GM18520 (cell line): Measurements from ENCODE around the gene MUC6.
"Not testable (repeated sequence)": the region's sequence is repeated elsewhere in the genome, so short reads cannot be mapped to it uniquely, and the experiment has no call there.

Experiments
- ATAC-seq: cut with Tn5 transposase; IDR thresholded peaks from one replicate; pipeline ENCODE4 v1.9.1; 2021; ENCODE audit not compliant: unreplicated experiment

Gene MUC6

DNA sequence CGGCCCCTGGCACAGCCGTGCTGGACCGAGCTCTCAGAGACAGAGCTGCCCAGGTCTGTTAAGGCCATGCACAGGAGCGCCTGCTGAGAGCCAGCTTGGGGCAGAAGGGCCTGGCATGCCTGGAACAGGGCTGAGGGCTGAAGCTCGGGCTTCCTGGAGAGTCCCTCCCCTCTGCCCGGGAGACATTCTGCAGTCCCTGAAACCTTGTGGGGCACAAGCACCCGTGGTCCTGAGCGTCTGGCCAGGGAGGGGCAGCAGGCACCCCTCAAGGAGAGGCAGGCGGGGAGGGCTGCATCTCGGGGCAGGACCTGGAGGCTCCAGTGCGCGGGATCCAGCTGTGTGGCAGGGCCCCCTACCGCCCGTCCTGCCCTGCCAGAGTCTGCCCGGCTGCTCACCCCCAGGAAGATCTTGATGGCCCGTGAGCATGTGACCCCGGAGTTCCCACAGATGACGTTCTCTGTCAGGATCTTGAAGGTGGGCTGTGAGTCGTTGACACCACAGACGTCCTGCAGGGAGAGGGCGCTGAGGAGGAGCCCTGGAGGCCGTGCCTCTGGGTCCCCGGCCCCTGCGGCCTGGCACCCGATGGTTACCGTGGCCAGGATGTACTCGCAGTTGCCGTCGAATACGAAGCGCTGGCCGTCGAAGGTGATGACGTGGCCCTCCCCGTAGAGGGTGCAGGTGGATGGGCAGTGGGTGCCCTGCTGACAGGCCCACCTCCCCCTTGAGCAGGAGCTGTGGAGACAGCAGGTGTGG, 10.9 kb downstream of the MUC6 start:
- ATAC-seq = no peak

DNA sequence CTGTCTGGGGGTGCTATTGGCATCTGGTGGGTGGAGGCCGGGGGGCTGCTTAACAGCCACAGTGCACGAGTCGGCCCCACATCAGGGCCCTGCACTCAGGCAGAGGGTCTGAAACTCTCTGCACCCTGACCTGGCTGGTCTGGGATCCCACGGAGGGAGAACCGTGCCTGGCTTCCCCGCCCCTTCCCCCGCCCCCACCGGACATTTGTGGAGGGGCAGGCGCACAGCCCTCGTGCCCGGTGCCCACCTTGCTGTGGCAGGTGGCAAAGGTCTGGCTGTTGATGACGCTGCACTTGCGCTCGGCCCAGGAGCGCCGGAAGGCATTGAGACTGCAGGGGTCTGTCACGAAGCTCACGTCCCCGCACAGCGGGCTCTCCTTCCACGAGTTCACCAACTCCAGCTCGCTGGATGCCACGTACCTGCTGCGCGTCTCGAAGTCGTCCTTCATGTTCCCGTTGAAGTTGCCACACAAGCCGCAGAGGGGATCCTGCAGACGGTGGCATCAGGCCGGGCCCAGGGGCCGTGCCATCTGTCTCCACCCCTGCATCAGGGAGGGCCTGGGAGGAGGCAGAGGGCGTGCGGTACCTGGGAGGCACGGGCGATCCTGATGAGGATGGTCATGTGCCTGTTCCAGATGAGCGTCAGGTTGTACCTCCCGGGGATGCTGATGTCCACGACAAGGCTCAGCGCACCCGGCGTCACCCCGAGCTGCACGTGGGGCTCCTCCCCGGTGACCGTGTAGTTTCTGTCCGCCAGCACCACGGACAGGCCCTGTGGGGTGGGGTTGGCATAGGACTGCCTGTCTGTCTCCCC, 11.7 kb downstream of the MUC6 start:
- no peak for ATAC-seq

DNA sequence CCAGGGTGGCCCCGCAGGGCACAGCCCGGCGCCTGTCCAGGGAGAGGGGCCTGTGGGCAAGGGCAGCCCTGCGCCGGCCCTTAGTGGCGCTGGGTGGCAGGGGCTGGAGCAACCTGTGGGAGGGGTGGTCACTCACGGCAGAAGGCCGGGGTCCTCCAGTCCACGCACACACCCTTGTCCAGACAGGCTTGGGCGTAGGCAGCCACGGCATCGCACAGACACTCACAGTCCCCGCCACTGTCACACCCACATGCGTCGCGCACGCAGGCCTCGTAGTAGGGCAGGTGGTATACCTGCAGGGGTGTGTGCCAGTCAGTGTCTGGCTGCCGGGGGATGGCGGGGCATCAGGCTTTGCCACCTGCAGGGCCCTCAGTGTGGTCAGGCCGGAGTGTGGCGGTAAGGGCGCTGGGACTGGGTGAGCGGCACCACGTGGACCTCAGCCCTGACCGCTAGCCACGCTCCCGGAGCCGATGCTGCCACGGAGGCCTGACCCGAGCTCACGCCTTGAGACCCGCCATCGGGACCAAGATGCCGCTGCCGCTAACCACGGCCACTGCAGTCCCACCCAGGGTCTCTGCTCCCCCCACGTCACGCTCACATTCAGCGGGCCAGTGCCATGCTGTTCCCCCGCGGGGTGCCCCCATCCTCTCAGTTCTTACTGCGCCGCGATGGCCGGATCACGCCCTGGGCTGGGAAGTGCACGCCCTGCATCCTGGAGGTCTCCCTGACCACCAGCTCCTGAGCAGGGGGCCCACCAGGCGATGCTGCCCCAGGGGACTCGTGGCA, 12.5 kb downstream of the MUC6 start:
- no peak for ATAC-seq

DNA sequence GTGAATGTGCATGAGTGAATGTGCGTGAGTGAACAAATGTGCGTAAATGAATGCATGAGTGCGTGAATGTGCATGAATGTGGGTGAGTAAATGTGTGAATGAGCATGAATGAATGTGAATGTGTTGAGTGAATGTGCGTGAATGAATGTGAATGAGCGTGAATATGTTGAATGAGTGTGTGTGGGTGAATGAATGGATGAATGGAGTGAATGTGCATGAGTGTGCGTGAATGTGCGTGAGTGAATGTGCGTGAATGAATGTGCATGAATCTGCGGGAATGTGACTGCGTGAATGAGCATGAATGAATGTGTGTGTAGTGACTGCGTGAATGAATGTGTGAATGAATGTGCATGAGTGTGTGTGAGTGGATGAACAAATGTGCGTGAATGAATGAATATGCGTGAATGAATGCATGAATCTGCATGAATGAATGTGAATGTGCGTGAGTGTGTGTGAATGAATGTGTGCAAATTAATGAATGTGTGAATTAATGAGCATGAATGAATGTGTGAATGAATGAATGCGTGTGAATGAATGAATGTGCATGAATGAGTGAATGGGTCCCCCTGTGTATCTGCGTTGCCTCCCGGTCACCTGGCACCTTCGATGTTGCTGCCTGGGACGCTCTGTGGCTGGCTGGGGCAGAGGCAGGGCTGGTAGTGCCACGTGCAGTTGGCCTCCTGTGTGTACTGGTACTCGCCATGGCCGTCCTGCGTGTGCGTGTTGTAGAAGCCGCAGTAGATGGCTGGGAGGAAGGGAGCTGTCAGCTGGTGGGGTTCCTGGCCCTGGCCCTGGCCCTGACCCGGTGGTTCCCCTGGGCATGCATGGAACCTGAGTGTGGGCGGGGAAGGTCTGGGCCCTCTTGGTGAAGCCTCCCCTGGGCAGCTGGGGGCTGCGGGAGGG, 13.4 kb downstream of the MUC6 start:
- no peak for ATAC-seq

DNA sequence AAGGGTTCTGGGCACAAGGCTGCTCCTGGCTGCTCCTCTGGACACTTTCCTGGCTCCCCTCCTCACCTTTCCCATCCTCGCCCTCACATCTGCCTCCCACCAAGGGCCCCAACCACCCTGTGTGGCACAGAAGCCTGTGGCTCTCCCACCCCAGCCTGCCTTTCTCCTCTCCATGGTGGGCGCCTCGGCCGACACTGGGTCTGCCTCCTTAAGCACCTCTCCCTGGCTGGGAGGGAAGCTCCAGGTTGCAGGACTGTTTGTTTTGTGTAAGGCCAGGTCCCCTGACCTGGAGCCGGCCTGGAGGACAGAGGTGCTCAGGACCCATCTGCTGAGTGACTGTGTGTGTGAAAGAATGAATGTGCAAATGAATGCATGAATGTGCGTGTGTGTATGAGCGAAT, 14.1 kb downstream of the MUC6 start:
- no peak for ATAC-seq

DNA sequence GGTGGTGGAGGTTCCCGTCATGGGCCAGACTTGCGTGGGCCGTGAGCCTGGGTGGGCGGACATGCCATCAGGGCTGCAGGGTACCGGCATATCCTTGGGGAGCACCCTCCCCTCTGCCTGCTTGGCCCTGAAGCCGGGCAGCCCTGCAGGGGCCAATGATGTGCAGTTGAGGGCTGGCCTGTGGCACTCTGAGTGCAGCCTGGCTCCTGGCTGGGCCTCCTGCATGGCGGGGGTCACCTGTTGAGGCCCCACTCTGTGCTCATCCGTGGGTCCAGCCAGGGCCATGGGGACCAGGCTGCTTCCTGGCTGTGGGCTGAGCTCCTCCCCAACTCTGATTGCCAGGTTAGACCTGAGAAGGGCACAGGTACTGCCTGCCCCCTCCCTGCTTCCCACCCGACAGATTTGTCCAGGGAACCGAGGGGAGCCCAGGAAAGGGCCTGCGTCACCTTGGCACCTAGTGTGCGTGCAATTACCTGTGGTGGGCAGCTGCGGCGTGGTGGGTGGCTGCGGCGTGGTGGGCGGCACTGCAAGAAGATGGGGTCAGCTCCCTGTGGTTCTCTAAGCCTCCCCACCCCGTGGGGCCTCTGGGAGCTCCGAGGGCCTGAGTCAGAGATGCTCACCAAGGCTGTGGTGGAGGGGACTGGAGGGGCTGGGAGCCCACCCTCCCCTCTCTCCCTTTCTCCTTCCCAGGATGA, 16.2 kb downstream of the MUC6 start:
- ATAC-seq = no peak

DNA sequence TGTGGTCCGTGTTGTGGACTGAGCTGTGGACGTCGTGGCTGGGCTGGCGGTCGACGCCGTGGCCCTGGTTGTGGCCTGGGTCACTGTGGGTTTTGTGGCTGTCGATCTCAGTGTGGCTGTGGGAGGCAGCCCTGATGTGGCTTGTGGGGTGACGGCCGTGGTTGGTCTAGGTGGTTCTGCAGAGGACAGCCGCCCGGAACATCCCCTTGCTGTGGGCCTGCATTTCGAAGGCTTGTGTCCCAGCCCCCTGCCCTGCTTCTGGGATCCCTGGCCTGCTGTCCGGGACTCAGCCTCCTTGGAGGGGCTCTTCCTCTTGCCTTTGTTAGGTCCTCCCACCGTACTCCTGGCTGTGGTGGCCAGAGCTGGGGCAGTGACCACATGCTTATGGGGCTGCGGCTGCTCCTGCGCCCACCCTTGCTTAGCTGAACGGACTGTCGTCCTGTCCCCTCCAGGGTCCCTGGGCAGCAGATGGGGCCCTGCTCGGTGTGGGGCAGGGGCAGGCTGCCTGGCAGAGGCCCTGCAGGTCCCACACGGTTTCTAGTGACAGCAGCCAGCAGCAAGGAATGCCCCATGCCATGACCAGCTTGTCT, 17.1 kb downstream of the MUC6 start:
- ATAC-seq = no peak

DNA sequence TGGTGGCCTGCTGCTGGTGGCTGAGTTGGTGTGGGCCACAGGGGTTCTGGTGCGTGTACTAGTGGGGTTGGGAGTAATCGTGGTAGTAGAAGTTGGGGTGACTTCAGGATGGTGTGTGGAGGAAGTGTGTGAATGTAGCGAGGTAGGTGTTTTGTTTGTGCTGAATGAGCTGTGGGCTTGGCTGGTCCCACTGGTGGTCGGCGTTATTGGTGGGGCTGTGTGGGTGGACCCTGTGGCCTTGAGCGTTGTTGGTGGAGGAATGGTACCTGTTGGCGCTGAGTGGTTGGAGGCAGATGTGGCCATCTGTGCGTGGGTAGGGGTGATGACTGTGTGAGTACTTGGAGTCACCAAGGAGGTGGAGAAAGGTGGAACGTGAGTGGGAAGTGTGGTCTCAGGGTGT, 18.4 kb downstream of the MUC6 start:
- ATAC-seq = no peak

DNA sequence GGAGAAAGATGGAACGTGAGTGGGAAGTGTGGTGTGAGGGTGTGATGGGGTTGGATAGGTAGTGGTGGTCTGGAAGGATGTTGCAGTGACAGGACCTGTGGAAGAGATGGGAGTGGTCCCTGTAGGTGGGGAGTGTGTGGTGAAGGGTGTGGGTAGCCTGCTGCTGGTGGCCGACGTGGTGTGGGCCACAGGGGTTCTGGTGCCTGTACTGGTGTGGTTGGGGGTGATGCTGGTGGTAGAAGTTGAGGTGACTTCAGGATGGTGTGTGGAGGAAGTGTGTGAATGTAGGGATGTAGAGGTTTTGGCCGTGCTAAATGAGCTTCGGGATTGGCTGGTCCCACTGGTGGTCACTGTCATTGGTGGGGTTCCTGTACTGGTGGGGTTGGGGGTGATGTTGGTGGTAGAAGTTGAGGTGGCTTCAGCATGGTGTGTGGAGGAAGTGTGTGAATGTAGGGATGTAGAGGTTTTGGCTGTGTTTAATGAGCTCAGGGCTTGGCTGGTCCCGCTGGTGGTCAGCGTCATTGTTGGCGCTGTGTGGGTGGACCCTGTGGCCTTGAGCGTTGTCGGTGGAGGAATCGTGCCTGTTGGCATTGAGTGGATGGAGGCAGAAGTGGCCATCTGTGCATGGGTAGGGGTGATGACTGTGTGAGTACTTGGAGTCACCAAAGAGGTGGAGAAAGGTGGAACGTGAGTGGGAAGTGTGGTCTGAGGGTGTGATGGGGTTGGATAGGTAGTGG, 19.1 kb downstream of the MUC6 start:
- no peak for ATAC-seq

DNA sequence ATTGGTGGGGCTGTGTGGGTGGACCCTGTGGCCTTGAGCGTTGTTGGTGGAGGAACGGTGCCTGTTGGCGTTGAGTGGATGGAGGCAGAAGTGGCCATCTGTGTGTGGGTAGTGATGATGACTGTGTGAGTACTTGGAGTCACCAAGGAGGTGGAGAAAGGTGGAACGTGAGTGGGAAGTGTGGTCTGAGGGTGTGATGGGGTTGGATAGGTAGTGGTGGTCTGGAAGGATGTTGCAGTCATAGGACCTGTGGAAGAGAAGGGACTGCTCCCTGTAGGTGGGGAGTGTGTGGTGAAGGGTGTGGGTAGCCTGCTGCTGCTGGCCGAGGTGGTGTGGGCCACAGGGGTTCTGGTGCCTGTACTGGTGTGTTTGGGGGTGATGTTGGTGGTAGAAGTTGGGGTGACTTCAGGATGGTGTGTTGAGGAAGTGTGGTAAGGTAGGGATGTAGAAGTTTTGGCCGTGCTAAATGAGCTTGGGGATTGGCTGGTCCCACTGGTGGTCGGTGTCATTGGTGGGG, 19.9 kb downstream of the MUC6 start:
- not testable (repeated sequence) for ATAC-seq

DNA sequence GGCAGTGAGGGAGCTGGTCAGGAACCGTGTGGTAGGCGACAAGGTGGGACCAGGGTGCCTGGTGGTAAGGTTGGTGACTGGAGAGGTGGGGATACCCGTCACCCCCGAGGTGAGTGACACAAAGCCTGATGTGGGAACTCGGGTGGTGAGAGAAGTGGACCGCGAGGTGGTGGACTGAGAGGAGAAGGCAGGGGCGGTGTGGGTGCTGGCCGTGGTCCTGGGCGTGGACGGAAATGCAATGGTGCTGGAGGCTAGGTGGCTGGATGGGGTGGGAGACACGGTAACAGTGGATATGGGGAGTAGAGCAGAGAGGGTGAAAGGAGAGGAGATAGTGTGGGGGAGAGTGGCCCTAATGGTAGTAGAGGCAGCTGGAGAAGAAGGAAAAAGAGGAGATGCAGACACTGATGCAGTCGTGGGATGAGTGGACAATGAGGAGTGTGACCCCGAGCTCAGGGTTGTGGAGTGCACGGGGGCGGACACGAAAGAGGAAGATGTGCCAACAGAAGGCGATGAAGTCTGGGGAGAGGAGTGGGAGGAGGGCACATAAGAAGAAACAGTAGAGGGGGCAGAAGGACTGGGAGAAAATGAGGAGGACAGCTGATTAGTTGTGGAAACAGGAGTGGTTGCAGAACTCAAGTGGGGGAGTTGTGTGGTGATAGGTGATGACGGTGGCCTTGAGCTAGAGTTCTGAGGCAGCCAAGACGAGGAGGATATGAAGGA, 20.5 kb downstream of the MUC6 start:
- ATAC-seq = no peak

DNA sequence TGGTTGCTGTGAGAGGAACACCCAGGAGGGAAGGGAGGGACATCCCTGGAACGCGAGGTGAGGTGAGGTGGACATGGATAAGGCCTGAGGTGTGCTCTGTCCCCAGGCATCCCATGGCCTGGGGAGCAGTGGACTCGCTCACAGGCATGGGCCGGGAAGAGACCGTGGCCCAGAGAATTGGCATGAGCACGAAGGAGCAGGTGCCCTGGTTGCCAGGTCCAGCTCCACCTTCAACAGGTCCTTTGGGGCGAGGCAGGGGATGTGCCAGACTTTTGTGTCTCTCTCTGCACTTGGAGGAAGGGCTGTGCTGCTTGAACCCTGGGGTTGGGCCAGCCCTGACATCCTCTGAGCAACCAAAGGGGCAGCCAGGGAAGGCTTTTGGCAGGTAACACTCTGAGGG, 21.5 kb downstream of the MUC6 start:
- no peak for ATAC-seq

DNA sequence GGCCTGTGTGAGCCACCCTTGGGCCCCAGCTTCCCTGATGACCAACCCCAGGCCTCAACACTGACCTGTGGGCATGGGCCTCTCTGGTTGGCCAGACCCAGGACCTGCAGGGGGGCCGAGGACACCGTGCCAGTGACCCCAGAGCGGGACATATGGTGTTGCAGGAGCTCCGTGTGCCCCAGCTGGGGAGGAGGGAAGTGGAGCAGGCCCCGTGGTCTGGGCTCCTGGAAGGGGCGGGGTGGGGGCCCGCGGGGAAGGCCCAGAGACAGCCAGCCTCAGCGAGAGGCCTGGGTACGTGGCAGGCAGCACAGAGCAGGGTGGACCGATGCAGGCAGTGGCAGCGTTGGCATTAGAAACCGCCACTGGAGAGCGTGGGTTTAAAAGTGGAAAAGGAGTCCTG, 22.2 kb downstream of the MUC6 start:
- no peak for ATAC-seq

DNA sequence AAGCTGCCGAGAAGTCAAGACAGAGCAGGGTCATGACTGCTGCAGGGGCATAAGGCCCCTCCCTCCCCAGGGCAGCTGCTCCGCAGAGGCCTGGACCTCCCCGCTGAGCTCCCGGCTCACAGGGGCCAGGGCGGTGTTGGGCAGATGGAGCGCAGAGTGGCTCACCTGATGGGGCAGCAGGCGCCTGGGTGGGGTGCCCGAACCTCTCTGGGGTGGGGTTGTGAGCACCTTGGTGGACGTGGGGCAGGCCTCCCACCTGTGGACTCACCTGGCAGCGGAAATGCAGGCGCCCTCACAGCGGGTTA, 22.9 kb downstream of the MUC6 start:
- no peak for ATAC-seq

DNA sequence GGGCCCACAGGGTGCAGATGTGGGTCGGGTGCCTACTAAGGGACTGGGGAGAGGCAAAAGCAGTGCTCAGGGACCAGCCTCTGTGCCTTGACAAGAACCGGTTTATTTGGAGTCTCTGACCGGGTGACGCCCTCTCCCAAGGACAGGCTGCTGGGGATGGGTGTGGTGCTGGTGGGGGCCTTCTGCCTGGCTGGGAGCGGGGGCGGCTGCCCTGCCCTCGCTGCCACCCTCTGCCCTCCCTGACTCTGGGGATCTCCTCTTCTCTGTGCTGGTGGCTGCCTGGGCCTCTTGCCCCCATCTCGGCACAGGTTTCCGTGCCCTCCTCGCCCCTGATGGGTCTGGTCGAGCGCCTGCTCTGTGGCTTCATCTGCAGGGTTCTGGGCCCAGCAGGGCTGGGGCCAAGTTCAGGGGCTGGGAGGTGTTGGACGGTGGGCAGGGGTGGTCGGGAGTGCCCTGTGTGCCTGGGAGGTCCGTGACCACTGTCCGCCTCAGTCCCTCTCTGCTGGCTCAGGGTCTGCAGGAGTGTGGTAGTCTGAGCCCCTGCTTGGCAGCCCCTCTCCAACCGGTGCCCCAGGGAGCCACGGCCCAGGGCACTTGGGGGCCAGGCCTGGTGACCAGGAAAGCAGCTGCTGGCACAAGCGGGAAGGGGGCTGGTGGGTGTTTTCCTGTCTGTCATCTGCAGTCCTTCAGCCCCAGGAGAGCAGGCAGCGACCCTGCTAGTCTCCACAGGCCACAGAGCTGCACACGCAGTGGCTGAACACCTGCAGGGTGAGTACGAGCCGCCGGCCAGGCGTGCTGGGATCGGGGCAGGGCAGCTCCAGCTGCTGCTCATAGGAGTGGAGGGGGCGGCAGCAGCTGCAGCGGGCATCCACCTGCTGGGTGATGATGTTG, 23.5 kb downstream of the MUC6 start:
- ATAC-seq = no peak

DNA sequence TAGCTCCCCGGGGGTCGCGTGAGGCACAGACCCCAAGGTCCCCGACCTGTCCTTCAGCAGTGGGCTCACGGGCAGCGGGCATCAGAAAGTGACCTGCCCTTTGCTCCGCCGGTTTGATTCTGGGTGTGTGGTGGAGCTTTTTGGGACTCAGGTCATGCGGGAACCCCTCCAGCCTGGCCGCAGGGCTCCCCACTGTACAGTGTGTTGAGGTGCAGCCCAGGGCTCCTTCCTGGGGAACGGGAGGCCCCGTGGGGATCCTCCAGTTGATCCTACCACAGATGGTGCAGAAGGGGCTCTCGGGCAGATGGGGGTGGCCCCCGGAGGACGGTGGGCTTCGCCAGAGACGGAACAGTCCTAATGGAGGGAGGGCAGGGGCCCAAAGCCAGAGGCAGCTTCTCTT, 24.2 kb downstream of the MUC6 start:
- ATAC-seq = no peak

DNA sequence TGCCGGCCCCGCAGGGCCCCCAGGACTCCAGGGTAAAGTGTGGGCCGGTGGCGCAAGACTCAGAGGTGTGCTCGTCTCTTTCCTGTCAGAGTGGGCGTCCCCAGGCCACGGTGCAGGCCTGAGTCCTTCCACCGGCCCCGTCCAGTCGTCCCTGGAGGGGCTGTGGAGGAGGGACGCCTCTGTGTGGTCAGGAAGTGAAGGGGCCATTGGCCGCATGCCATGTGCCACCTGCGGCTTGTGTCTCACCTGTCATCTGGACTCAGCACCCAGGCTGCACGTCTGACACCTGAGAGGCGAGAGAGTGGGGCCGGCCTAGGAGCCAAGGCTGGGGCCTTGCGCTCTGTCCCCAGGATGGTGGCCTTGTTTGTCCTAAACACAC, 25.2 kb downstream of the MUC6 start:
- no peak for ATAC-seq
